GM15510 (cell line): ENCODE results near the gene ZNF19.

Source experiments
- POLR2A ChIP-seq: IDR thresholded peaks from 3 replicates; pipeline ENCODE4 v1.6.1; 2011; ENCODE audit warnings: borderline replicate concordance; ENCODE audit not compliant: insufficient read length; ENCODE audit errors: extremely low read depth

Gene ZNF19

DNA sequence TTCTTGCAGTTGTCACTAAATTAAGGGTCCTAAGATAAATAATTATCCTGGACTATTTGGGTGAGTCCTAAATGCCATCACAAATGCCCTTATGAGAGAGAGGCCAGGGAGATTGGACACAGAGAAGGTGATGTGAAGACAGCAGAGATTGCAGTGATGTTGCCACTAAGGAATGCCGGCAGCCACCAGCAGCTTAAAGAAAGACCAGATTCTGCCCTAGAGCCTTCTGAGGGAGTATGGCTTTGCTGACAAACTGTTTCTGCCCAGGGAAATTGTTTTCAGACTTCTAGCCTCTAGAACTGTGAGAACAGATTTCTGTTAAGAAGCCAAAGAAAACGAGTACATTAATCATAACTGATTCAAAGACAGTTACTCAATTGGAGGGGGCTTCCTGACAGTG is 17.1 kb downstream of the ZNF19 start:
- no peak for TF ChIP-seq POLR2A

DNA sequence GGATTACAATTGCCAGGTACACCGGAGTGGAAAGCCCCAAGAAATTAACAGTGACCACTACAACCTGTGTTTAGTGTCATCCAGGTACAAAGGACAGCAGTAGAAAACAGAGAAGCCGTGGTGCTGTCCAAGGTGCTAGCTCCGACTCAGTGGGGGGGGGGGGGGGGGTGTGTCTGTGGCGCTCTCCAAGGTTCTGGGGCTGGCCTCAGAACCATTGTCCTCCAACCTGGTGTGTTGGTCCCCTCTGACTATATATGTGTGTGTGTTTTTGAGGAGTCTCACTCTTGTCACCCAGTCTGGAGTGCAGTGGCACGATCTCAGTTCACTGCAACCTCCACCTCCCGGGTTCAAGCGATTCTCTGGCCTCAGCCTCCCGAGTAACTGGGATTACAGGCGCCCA is 21.3 kb downstream of the ZNF19 start:
- TF ChIP-seq POLR2A = no peak

DNA sequence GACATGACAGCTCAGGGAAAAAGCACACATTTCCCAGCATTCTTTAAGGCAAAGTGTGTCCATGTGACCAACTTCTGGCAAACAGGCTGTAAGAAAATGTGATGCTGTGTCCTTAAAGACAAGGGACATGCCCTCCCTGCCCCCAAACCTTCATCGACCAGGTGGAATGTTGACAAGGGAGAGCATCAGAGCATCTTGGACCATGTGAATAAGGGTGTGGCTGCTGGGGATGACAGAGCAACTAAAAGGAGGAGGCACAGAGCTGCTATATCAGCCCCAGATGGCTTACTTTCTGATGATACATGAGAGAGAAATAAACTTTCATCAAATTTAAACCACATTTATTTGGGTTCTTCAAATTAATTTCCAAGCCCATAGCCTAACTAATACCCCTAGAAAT is 24.9 kb downstream of the ZNF19 start:
- TF ChIP-seq POLR2A = no peak

DNA sequence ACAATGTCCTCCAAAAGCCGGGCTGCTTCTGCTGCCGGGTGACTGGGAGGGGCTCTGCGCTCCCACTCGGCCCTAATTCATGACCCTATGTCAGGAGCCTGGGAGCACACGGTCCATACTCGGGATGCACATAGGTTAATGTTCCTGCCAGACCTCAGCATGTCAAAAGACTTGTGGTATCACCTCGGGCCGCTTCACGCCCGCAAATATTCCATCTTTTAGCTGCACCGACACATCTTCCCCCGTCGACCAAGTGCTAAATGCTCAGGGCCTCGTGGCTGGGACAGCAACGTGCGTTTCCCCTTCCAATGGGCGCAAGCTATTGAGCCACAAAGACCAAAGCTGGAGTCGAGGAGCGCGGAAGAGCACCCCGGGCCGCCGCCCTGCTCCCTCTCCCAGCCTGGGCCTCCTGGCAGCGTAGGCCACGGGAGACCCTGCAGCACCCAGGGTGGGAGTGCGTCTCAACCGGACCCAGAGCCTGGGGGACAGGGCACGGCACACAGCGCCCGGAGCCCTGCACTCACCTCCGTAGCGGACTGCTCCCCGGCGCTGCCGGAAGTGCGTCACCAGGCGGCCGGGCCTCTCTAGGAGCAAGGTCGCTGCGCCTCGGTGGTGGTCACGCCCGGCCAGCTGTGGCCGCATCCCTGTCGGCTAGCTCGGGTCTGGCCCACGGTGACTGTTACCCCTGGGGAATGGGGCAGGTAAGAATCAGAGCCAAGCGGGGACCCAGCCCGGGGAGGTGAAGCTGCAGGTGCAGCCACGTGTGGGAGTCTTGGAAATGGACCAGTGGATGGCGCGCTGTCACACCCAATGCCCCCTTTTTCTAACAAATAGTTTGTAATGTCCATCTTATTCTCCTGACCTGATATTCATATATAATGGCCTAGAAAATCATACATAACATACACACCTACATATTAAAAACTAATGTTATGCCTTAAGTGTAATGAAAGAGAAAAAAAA is 27.2 kb downstream of the ZNF19 start, which contains the start of gene ZNF23:
Gene ZNF23, minus strand, starts transcription at position 562 of the 963 bp plus-strand sequence. CDS start 5,451 bp downstream, outside the sequence.
- TF ChIP-seq POLR2A = peak; percentile 96

DNA sequence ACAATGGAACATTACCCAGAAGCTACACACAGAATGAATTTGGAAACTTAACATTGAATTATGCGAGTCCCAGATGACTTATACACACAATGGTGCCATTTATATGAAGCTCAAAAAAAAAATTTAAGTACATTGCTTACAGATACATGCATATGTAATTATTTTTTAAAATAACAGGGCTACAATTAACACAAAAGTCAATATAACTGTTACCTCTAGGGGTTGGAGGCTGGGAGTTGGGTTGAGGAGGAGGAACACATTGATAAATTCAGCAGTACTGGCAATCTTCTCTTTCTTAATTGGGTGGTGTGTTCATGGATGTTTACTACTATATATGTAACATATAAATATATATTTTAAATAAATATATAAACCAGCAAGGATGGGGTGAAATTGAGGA is 28.2 kb downstream of the ZNF19 start:
- TF ChIP-seq POLR2A = no peak

DNA sequence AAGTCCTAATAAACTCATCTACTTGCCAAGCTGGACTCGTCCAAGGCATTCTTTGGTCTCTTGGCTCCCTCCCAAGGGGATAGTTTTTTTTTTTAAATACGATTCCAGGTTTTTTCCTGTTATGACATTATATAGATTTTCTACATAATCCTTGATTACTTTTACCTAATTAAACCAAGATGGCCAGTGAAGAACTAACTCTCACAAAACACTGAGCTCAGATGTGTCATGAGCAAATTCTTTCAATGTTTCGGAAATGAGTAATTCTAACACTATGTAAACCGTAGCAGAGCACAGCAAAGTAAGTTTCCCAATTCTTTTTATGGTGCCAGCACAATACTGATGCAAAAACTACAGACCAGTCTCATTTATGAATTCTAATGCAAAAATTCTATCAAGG is 28.9 kb downstream of the ZNF19 start:
- no peak for TF ChIP-seq POLR2A

DNA sequence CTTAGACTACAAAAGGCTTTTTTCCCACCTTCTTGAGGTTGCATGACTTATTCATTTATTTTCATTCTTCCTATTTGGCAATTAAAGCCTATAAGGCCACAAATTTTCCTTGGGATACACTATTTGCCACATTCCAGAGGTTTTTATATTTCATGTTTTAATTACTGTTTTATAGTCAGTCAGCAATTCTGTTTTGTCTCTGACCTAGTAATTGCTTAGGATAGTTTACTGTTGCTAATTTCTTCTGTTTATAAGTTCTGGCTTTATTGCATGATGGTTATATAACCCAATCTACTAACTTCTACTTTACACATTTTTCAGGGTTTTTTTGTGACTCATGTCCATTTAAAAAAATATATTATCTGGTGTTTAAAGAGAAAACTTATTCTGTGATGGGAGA is 29.6 kb downstream of the ZNF19 start:
- no peak for TF ChIP-seq POLR2A

DNA sequence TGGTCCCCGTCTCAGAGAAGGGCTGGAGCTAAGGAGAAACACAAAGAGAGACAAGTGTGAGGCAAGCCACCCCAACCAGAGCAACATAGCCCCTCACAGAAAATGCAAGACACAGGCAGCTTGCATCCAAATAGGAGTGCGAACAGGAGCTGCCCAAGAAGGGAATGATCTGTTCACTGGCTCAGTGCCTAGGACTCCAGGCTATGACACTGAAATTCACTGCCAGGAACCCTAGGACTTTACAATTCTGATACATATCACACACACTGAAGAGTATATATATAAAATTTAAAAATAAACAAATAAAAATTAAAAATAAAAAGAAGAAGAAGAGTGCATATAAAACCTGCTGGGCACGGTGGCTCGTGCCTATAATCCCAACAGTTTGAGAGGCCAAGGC is 32.3 kb downstream of the ZNF19 start:
- TF ChIP-seq POLR2A = no peak

DNA sequence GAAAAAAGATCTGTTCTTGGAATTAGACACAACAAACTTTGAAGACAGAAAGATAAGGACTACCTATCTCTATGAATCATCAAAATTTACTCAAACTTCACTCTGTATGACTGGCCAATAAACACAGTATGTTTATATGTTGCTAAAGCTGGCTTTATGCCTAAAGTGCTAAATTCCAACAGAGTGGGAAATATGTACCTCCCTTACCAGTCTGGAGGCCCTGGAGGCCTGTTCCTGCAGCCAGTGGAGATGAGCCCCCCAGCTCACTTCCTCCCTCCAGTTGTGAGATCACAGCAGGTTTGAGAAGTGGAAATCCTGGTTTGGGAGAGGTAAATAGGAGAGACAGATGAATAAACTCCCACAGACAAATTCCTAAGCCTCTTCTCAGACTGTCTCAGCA is 36.1 kb downstream of the ZNF19 start:
- TF ChIP-seq POLR2A = no peak

DNA sequence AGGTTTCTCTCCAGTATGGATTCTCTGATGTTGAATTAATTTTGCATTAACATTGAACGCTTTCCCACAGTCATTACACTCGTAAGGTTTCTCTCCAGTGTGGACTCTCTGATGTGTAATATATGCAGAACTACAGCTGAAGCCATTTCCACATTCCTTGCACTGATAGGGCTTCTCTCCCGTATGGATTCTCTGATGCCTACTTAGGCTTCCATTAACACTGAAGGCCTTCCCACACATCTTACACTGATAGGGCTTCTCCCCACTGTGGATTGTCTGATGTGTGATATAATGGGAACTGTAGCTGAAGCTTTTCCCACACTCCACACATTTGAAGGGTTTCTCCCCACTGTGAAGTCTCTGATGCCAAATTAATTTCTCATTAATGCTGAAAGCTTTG is 40.1 kb downstream of the ZNF19 start:
- no peak for TF ChIP-seq POLR2A

DNA sequence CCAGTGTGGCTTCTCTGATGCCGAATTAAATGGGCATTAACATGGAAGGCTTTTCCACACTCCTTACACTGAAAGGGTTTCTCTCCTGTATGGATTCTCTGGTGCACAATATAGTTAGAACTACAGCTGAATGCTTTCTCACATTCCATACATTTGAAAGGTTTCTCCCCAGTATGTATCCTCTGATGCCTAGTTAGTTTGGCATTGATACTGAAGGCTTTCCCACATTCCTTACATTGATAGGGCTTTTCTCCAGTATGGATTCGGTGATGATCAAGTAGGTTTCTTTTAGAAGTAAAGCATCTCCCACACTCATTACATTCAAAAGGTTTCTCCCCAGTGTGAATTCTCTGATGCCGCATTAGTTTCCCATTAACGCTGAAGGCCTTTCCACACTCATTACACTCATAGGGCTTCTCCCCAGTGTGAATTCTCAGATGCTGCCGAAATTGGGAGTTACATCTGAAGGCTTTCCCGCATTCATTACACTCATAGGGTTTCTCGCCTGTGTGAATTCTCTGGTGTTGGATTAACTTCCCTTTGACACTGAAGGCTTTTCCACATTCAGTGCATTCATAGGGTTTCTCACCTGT is 40.8 kb downstream of the ZNF19 start:
- no peak for TF ChIP-seq POLR2A

DNA sequence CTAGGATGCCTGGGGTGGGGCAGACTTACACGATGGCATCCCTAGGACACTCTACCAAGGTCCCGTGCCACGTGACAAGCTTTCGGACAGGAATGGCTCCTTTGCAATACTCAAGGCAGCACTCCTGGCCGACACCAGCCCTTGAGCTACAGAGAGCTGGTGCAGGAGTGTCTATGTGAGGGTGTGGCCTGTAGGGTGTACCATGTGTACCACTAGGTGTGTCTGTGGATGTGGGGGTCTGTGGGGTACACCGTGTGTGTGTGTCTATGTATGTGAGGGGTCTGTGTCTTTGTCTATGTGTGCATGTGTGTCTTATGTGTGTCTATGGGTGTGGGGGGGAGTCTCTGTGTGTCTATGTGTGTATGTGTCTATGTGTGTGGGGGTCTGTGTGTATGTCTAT is 45.4 kb downstream of the ZNF19 start:
- TF ChIP-seq POLR2A = no peak

DNA sequence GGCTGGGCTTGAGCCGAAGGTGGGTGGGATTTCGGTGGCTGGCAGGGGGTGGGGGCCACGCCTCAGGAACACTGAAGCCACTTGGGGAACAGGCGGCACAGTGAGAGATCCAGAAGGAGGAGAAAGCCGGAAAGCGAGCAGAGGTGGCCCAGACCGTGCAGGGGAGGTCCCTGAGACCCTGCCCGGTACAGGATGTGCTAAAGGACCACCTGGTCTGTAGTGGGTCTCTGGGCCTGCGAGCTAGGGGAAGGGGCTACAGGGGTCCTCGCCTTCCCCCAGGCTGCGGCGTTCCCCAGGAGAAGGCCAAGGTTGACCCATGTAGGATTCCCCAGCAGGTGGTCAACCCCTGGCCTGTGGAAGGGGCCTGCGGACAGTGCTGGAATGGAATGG is 47.1 kb downstream of the ZNF19 start, which contains the start of gene TLE7:
Gene TLE7, minus strand, starts transcription at position 4 of the 390 bp plus-strand sequence. CDS start 8,730 bp downstream, outside the sequence.
- no peak for TF ChIP-seq POLR2A

DNA sequence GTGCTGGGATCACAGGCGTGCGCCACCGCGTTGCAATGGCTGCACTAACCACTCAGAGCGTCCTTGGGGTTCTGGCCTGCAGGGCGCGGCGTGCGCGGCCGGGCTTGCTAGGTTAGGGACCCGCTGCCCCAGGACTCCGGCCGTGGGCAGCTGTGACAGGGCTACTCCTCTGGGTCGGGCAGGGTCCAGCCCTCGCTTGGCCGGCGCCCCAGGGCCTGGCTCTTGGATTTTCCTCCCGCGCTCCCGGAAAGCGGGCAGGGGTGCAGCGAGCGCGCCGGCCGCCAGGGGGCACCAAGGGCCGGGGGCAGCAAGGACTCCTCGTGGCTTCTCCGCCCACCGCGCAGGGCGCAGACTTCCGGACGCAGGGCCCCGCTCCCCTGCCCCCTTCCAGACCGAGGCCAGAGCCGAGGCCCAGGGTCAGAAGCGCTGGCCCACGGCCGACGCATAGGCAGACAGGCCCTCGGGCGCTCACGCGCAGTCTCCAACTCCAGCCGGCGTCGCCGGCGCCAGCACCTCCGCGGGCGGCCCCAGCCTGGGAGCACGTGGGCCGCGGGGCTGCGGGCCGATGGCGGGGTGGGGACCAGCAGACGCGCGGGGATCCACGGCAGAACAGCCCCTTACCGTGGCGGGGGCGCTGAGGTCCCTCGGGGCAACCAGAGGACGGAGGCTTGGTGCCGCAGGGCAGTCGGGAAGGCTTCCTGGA is 47.6 kb downstream of the ZNF19 start:
- TF ChIP-seq POLR2A = no peak
